ENCODE results near the gene C20orf141.
"Not testable (repeated sequence)": the region's sequence is repeated elsewhere in the genome, so short reads cannot be mapped to it uniquely, and the experiment has no call there.

Gene C20orf141

DNA sequence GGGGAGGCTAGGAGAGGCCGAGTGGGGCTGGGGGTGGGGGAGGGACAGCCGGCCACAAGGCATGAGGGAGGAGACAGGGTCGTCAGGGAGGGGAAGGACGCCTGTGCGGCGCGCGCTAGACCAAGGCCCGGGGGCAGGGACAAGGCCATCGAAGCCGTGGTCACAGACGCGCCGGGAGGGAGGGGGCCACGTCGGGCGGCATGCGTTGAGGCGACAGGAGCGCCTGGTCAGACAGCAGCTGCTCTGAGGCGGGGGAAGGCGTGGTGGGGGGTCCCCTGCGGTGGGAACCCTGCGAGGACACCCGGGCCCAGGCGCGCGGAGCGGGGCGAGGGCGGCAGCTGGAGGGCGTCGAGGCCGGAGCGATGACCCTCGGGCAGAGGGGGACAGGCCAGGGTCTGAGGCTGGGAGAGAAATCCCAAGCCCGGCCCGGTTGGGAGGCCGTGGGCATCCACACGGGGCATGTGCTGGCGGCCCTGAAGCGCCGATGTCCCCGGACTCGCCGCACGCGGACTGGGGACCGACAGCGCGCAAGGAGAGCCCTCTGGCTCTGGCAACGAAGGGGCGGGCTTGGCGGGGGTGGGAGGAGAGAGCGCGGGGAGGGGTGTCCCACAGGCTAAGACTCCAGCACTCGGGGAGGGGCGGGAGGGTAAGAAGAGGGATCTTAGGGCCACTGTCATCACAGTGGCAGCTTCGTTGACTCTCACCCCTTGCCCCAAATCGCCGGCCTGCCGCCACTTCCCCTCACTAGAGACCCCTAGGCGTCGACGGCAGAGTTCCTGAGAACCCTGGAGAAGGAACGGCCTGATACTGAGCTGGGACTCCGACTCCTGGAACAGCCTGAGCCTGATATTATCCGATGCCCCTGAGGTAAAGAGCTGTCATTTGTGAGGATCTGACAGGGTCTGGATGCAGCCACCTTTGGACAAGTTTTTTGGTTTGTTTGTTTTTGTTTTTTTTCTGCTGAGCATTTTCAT is 6.4 kb downstream of the C20orf141 start:
- DNase-seq, result no peak

DNA sequence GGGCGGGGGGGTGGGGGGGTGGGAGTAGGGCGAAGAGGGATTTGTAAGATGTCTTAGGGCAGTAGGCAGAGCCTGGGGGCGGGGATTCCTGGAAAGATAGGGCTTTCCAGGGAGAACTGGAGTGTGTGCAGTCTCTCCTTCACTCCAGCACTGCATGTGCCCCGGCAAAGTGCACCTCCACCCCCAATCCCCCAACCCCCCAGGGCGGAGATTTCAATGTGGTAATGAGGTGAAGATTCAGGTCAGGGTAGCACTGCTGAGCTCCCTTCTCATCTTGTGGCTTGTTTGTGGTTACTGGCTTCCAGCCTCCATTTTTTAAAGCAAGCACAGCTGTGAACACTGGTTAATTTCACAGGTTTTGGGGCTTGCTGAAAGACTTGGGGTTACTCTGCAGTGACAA is 7.3 kb downstream of the C20orf141 start:
- peak in 1 of 4 experiments; percentile 15 for DNase-seq

DNA sequence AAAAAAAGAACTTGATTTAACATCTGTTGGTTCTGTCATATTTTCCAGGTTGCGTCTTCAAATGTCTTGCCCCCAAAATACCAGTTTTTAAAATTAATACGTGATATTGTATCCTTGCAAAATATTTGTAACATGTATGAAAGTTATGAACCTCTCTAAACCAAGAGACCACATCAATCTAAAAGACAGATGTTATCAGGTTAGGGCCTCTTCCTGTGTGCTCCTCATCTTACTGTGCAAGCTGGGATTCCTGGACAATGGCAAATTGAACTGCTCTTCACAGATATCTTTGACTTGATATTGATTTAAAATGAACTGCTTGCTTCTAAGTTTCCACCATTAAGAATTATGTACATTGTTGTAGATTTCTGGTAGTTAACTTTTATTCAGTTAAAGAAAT is 11.0 kb downstream of the C20orf141 start:
- DNase-seq, result no peak

DNA sequence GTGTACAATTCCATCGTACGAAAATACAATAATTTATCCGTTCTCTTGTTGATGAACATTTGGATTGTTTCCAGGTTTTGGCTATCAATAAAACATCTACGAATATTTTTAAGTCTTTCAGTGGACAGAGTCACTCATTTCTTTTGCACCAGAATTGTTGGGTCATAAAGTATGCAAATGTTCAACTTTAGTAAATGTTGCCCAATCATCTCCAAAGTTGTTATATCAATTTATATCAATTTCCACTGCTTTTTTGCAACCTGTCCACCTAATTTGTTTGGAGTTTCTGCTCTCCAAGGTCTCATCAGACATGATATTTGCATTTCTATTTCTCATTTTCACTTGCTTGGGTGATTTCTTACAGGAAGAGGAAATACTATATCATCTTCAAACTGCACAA is 11.9 kb downstream of the C20orf141 start:
- DNase-seq, result no peak

DNA sequence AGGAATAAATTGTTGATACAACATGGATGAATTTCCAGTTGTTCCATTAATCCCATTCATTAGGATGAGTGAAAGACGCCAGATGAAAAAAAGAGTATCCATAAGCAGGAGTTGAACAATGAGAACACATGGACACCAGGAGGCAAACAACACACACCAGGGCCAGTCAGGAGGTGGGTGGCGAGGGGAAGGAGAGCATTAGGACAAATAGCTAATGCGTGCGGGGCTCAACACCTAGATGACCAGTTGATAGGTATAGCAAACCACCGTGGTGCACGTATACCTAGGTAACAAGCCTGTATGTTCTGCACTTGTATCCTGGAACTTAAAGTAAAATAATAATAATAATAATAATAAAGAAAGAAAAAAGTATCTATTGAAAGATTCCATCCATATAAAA is 14.6 kb downstream of the C20orf141 start:
- DNase-seq, result no peak

DNA sequence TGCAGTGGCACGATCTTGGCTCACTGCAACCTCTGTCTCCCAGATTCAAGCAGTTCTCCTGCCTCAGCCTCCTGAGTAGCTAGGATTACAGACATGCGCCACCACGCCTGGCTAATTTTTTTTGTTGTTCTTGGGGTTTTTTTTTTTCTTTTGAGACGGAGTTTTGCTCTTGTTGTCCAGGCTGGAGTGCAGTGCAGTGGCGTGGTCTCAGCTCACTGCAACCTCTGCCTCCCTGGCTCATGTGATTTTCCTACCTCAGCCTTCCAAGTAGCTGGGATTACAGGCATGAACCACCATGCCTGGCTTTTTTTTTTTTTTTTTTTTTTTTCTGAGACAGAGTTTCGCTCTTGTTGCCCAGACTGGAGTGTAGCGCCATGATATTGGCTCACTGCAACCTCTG is 16.4 kb downstream of the C20orf141 start:
- DNase-seq, result not testable (repeated sequence)

DNA sequence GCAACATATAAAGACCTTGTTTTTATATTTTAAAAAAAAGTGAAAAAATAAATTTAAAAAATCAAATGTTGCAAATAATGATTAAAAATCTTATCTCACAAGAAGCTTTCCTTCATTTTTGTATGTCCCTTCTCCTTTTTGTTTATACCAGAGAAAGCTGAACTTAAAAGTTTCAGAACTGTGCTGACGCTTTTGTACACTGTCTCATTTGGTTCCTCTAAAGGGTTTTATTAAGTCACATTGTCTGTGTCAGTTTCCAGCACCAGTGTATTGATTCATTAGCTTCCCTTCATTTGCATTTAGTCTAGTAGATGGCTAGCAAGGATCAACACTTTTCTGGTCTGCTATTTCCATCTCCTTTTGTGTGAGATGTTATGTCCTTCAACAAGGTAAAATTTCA is 19.0 kb downstream of the C20orf141 start:
- DNase-seq, result no peak

DNA sequence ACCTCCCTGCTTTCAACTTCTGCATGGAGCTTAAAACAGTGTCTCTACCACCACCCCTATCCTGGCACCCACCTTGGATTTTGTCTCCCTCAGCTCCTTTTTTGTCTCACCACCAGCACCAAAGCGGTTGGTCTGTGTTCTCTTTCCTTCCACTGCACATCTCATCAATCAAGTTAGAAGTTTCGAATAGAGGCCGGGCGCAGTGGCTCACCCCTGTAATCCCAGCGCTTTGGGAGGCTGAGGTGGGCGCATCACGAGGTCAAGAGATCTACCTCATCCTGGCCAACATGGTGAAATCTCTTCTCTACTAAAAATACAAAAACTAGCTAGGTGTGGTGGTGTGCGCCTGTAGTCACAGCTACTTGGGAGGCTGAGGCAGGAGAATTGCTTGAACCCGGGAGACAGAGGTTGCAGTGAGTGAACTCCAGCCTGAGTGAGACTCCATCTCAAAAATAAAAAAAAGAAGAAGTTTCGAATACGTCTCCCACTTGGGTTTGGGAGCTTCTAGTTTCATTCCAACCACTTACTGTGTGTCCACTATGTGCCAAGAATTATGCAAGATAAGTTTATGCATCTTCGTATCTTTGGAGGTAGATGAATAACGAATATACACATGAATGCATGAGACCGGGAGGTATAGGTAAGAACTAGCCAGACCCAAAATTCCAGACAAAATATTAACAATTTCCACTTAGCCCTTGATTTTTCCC is 19.8 kb downstream of the C20orf141 start:
- no peak for DNase-seq

DNA sequence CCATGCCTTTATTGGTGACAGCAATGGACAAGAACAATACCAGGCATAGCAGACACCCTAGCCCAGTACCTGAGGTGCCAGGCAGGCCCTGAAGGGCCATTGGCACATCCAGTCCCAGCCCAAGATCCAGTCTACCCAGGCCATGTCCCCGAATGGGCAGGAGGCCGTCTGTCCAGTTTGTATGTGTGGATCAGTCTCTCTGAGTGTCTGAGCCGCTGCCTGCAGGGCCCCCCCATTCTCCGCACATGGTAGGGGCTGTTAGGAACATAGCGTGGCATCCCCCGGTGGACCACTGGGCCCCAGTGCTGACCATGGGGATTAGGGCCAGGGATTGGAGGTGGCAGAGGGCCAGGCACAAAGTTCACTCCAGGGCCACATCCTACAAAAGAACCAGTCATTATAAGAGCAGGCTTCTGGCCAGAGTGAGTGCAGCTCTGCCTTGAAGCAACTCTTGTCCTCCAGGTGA is 20.6 kb downstream of the C20orf141 start:
- DNase-seq, result no peak

DNA sequence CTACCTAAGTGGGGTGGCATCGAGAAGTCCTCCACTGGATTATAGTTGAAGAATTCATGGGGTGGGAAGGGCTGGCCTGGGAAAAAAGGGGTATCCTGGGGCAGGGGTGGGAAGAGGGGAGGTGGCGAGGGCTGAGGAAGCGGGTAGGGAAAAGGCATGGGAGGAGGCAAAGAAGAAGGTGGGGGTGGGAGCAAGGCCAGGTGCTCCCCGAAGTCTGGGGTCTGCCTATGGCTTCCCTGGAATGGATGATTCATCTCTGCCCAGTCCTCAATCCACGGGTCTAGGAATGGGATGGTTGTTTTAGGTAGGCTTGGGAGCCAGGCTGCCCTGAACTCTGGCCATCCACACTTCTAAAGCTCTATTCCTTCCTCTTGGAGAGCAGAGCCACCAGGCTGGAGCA is 21.2 kb downstream of the C20orf141 start:
- DNase-seq, result no peak

DNA sequence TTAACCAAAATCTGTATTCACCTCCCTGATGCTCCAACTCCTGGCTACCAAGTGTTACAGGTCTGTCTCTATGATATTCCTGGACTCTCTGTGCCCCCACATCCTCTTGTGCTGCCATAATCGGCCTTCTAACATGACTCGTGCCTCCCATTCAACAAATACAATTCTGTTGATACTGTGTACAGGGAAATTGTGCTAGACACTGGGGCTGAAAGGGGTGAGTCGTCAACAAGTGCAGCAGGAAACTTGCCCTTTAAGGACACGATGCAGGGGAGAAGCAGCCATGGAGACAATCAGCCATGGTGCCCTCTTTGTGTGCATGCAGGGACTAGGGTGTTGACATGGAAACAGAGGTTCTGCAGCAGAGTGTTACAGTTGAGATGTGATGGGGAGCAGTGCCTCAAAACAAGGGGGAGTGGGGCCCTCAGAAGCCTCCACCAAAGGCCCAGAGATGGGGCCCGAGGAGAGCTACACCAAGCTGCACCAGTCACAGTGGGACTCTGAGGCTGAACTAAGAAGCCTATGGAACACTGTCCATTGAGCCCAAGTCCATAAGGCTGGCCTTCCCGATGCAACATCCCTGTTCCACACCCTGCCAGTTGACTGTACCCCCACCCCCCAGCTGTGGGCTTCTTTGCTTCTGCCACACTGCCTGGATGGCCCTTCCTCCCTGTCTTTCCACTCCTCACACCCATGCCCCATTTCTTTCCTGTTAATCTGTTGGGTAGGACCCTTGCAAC is 22.6 kb downstream of the C20orf141 start:
- DNase-seq, result no peak

DNA sequence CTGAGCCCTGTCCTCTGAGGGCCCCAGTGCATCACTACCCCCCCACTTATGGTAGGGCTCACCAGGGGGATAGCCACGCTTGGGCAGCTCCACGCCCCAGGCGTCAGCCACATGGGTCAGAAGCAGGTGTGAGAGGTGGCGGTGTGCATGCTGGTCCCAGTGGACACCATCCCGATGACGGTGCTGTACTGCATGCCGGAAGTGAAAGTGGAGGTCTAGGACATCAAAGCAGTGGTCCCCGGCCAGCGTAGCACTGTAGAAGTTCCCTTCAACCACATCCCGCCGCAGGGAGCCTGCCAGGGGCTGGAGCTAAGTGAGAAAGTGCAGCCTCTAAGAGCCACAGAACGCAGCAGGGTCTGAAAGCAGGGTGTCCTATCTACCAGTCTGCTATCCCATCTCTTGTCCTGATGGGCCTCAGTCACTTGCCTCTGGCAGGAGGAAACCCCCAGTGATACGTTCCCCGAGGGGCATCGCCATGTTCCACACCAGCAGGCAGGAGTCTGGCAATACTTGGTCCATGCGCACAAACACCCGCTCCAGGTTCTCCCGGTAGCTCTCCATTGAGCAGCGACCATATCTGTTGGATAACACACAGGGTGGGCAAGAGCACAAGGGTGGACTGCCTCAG is 23.5 kb downstream of the C20orf141 start:
- DNase-seq, result no peak

DNA sequence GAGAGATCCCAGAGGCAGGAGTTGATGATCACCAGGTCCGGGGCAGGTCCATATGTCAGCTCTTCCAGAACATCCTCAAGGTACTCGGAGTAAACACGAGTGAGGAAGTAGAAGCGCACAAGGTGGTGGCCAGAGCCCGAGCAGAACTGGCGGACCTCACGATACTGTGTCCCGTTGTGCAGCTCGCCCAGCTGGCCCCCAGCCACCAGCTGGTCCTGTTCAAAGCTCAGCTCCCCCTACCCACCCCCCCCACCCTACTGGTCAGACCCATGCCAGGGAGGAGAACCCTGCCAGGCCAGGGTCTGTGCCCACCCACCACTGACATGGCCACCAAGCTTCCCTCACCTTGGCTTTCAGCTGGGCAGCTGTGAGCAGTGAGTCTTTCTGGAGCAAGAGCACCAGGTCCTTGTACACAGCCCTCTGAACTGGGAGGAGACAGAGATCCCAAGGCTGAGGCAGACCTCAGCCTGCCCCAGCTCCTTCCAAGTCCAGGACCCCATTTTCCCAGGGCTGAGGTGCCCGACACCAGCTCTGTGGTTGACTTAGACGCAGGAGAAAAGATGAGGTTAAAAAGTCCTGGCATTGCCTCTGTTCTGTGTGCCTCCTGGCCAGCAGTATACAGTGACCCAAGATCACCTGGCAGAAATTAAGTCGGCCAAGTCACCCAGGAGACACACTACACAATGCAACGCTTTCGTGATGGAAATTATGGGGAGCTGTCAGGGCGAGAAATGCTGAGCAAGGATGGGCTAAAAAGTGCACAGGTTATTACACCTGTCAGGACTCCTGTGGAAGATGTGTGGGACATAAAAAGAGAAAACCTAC is 24.3 kb downstream of the C20orf141 start:
- no peak for DNase-seq

DNA sequence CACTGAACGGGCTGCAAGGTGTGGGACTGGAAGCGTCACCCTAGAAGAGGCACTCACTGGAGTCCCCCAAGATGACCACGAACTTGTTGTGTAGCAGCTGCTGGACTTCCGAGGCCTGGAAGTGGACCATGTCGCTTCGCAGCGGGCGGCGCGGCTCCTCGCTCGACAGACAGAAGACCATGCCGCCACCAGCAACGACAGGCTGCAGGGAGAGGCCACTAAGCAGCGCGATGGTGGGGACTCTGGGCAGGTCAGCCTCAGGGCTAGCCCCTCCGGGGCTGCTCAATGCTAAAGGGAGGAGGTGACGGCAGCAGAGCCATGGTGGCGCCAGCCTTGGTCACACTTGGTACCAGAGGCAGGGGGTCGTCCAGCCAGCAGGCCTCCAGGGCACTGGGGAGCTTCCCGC is 24.9 kb downstream of the C20orf141 start:
- no peak for DNase-seq

DNA sequence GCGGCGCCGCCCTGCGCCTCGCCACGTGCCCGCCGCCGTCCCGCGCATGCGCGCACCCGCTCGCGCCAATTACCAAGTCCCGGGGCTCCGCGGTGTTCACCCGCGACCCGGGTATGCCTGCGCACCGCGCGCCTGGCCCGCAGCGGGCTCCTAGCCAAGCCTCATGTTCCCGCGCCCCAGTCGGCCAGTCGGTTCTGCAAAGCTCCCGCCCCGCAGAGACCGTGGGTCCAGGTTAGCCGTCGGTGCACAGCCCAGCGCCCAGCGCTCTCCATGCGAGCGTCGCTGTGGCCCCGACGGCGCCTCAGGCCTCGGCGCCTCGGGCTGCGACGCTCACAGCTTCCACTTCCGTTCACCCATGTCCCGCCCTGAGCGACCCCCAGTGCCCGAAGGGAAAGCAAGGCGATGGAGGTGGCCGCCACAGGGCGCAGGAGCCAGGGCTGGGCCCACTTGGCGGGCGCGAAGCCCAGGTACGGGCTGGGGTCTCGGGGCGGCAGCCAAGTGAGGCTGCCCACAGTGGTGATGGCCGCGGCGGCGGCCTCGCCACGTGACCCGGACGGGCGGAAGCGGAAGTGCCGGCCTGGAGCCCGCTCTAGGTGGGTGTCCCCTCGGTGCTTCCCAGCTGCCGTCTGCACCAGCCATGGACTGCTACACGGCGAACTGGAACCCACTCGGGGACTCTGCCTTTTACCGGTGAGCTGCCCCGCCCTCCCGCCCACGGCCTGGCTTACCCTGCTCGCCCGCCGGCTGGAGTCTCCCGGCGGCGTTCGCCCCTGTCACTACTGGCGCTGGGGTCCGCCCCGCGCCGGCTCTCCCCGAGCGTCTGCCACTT is 25.6 kb downstream of the C20orf141 start, which contains the start of the genes PCED1A and VPS16:
Gene PCED1A (minus strand): TSS at position 518 of the 829 bp plus-strand sequence. CDS start 743 bp downstream, outside the sequence.
Gene VPS16 (plus strand): TSS at position 608 of the 829 bp plus-strand sequence. CDS start 30 bp downstream, at position 638.
- DNase-seq, result peak; percentile 69 to 85 (median 74)

DNA sequence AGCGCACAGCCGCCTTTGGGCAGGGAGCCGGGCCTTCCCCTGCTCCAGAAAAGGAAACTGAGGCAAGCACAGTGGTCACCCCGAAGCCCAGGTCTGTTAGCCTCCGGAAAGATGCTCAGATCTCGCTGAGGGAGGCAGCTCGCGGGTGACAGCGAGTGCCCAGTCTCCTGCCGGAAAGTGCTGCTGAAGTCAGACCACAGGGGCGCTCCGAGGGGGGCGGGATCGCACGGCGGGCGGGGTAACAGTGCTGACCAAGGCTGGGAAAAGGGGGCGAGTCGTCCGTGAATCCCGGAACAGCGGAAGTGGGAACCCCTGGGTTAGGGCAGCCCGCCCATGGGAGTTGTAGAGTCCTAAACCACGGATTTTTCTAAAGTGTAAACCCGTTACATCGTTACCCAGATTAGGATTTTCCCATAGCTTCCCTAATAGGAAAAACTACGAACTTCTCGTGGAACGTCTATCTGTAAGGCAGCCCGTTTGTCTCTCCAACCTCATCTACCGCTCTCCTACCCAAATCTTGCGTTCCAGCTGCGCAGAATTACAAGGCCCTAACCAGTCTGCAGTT is 26.3 kb downstream of the C20orf141 start:
- peak in 2 of 4 experiments; percentile 25 to 37 for DNase-seq

DNA sequence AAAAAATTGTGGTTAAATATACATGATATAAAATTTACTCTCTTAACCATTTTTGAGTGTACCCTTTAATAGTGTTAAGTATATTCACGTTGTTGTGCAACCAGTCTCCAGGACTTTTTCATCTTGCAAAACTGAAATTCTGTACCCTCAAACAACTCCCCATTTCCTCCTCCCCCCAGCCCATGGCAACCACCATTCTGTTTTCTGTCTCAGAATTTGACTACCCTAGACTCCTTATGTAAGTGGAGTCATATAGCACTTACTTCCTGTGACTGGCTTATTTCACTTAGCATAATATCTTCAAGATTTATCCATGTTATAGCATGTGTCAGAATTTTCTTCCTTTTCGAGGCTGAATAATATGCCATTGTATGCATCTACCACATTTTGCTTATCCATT is 30.8 kb downstream of the C20orf141 start:
- no peak for DNase-seq

DNA sequence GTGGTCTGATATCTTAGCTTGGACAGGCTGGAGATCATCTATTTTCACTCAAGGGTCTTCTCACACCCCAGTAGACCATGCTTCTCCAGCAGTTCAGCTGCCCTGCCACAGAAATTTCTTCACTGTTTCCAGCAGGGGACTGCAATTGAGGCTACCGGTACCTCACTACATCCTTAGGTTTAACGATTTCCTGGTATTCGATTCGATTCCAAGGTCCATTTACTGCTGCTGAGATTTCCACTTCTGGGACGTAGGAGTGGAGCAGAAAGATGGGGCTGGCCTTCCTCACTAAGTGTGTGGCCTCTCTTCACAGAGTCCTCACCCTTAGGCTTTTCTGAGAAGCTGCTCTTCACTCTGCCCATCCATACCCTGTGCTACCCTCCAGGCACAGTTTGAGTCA is 31.9 kb downstream of the C20orf141 start:
- no peak for DNase-seq

DNA sequence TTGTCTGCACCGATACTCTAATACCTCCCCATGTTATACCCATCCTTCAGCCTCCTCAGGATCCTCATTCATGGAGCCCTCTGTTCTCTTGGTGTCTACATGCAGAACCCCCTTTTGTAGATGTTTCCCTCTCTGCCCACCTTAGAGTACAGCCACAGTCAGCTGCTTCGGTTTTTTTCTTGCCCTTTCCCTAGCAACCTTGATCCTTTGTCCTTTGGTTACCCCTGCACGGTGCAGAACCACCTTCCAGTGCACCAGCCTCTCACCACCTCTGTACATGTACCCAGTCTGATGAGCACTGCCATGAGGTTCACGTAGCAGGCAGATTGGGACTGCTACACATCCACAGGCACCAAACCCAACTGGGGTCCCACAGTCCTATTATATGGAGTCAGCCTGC is 33.0 kb downstream of the C20orf141 start:
- no peak for DNase-seq

DNA sequence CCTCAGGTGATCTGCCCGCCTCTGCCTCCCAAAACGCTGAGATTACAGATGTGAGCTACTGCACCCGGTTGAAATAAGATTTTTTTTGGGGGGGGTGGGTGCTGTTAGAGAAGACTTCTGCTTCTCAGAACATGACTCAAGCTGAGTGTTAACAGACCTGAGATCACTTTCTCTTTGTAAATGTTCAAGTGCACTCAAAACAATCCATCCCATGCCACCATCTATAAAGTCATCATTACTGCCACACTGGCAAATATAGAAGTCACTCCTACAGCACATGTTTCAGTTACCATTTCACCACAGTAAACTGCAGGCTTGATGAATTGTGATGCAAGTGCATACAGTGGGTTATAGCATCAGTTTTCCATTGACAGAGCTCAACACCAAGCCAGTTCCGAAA is 34.7 kb downstream of the C20orf141 start:
- no peak for DNase-seq
